OCI-M1 (cell line): ENCODE measurements around the gene SCRT2.
"Not testable (repeated sequence)": the region's sequence is repeated elsewhere in the genome, so short reads cannot be mapped to it uniquely, and the experiment has no call there.

Source experiments
- DNase-seq: peaks from one replicate; lab custom pipeline; 2025; lab: John Stamatoyannopoulos, UW

Gene SCRT2

GRCh38 chr20:701401-702129, 26.0 kb upstream of the SCRT2 start:
- no peak for DNase-seq

GRCh38 chr20:699811-700338, 24.3 kb upstream of the SCRT2 start:
- peak; percentile 22 for DNase-seq

- no peak for DNase-seq
These were observed 23.7 kb upstream of the SCRT2 start for GRCh38 chr20:699342-699741.

- no peak for DNase-seq
These were observed 22.7 kb upstream of the SCRT2 start for GRCh38 chr20:698276-698675.

GRCh38 chr20:697826-698225, 22.2 kb upstream of the SCRT2 start:
- no peak for DNase-seq

GRCh38 chr20:695165-695866, 19.7 kb upstream of the SCRT2 start:
- DNase-seq: no peak

- DNase-seq: no peak
These were observed 18.9 kb upstream of the SCRT2 start for GRCh38 chr20:694496-694895.

- not testable (repeated sequence) for DNase-seq
These were observed 18.2 kb upstream of the SCRT2 start for GRCh38 chr20:693786-694185.

GRCh38 chr20:692044-692443, 16.4 kb upstream of the SCRT2 start:
- no peak for DNase-seq

GRCh38 chr20:689947-690346, 14.3 kb upstream of the SCRT2 start:
- DNase-seq: no peak

GRCh38 chr20:689348-689747, 13.7 kb upstream of the SCRT2 start:
- DNase-seq: no peak

GRCh38 chr20:688809-689212, 13.2 kb upstream of the SCRT2 start:
- no peak for DNase-seq

GRCh38 chr20:687468-688203, 12.0 kb upstream of the SCRT2 start:
- no peak for DNase-seq

- DNase-seq: no peak
These were observed 9.2 kb upstream of the SCRT2 start for GRCh38 chr20:684676-685319.

GRCh38 chr20:682123-682522, 6.5 kb upstream of the SCRT2 start:
- DNase-seq: no peak

- DNase-seq: no peak
These were observed 5.1 kb upstream of the SCRT2 start for GRCh38 chr20:680638-681187.

GRCh38 chr20:677957-678356, 2.4 kb upstream of the SCRT2 start:
- DNase-seq: no peak

GRCh38 chr20:676967-677366, 1.4 kb upstream of the SCRT2 start:
- peak; percentile 31 for DNase-seq

GRCh38 chr20:676315-676937, 824 bp upstream of the SCRT2 start:
- peak; percentile 47 for DNase-seq

GRCh38 chr20:675033-675452, 559 bp downstream of the SCRT2 start:
- DNase-seq: no peak

GRCh38 chr20:673603-674001, 2.0 kb downstream of the SCRT2 start:
- DNase-seq: no peak
